Stomach (tissue), 4 donors: Measurements from ENCODE around the gene KCNJ12.
"Not testable (repeated sequence)": the region's sequence is repeated elsewhere in the genome, so short reads cannot be mapped to it uniquely, and the experiment has no call there.

Experiments used
- CTCF ChIP-seq, 7 experiments: fragments of 450-650 bp in 4 of 7; fragments of 200-600 bp in 3 of 7; sonication (generic) in 3 of 7; IDR thresholded peaks; one replicate each; pipeline ENCODE4 v1.5.1; 2016 to 2019; ENCODE audit warnings: antibody characterized with exemption in 7 of 7, control low read depth in 2 of 7, mild to moderate bottlenecking in 1 of 7
- EP300 ChIP-seq: sonication (generic); formaldehyde crosslinking; IDR thresholded peaks from one replicate; pipeline ENCODE4 v1.6.1; 2017; ENCODE audit warnings: antibody characterized with exemption
- POLR2A ChIP-seq, 4 donors: fragments of 450-650 bp; IDR thresholded peaks; one replicate each; pipeline ENCODE4 v1.6.1; 2016; ENCODE audit warnings: antibody characterized with exemption in 4 of 4, control low read depth in 2 of 4, mild to moderate bottlenecking in 1 of 4, moderate library complexity in 1 of 4
- POLR2AphosphoS5 ChIP-seq, 3 donors: sonication (generic); formaldehyde crosslinking; IDR thresholded peaks; one replicate each; pipeline ENCODE4 v1.6.1; 2016; ENCODE audit warnings: antibody characterized with exemption in 3 of 3

GRCh38 chr17:21346107-21346506, 30.1 kb upstream of the KCNJ12 start:
- TF ChIP-seq CTCF (IDR thresholded peaks at IDR 0.05); POLR2A (IDR thresholded peaks at IDR 0.05); EP300; POLR2AphosphoS5 (IDR thresholded peaks at IDR 0.05): not testable (repeated sequence)
